CD4-positive, alpha-beta T cell (primary cell): ENCODE results near the gene SLC7A5. TPM values are rescaled to one million over a fixed set of nuclear protein-coding genes. Genes with fewer than 3 reads are reported as not detected.
"Not testable (repeated sequence)": the region's sequence is repeated elsewhere in the genome, so short reads cannot be mapped to it uniquely, and the experiment has no call there.

Experiments used
- ATAC-seq: fragments of 200-7000 bp; cut with Tn5 transposase; one replicate; pipeline ENCODE4 v1.10.0; 2022; ENCODE audit warnings: mild to moderate bottlenecking; ENCODE audit not compliant: poor library complexity
- CTCF ChIA-PET: fragments of 350-600 bp; sonication (Branson Sonifier 250); formaldehyde crosslinking; loops from one replicate; lab custom pipeline; 2021; ENCODE audit warnings: antibody characterized with exemption, inconsistent platforms; lab: Charles Lee
- POLR2A ChIA-PET: fragments of 350-600 bp; sonication (Branson Sonifier 250); formaldehyde crosslinking; loops from one replicate; lab custom pipeline; 2021; ENCODE audit warnings: antibody characterized with exemption, inconsistent platforms; lab: Charles Lee
- DNase-seq, 14 experiments: peaks; one replicate each; pipeline ENCODE4 v3.0.0-alpha.2; 2013 to 2020; ENCODE audit warnings: mixed read lengths in 2 of 14
- H3K27ac ChIP-seq, 2 donors: one replicate each; pipeline versions ENCODE4 v1.5.1 to v1.7.0; 2013; ENCODE audit warnings: low read length in 2 of 2, low read depth in 1 of 2, mild to moderate bottlenecking in 1 of 2
- H3K27me3 ChIP-seq, 2 experiments: 1 replicate in 1 of 2; 2 replicates in 1 of 2; pipeline versions ENCODE4 v1.6.1 to v1.7.0; 2013; ENCODE audit warnings: low read length in 2 of 2, control low read depth in 1 of 2, mild to moderate bottlenecking in 1 of 2, moderate library complexity in 1 of 2; ENCODE audit not compliant: insufficient read depth in 2 of 2, control insufficient read depth in 1 of 2
- H3K36me3 ChIP-seq: one replicate; pipeline ENCODE4 v1.6.1; 2013; ENCODE audit warnings: low read length, control low read depth; ENCODE audit not compliant: insufficient read depth
- H3K4me1 ChIP-seq: one replicate; pipeline ENCODE4 v1.6.1; 2013; ENCODE audit warnings: low read length, control low read depth; ENCODE audit not compliant: insufficient read depth
- H3K4me3 ChIP-seq: one replicate; pipeline ENCODE4 v1.5.1; 2013; ENCODE audit warnings: mild to moderate bottlenecking, low read length, moderate library complexity
- H3K9me3 ChIP-seq, 2 experiments: 1 replicate in 1 of 2; 2 replicates in 1 of 2; pipeline versions ENCODE4 v1.6.1 to v1.7.0; 2013; ENCODE audit warnings: low read length in 2 of 2, mild to moderate bottlenecking in 2 of 2, control low read depth in 1 of 2, moderate library complexity in 1 of 2; ENCODE audit not compliant: control insufficient read depth in 1 of 2, insufficient read depth in 1 of 2
- H3K27ac Mint-ChIP-seq: one replicate; pipeline ENCODE4 v1.8.0; 2020; ENCODE audit warnings: mixed read lengths
- H3K27me3 Mint-ChIP-seq: one replicate; pipeline ENCODE4 v1.8.0; 2021; ENCODE audit warnings: mixed read lengths
- H3K36me3 Mint-ChIP-seq: one replicate; pipeline ENCODE4 v1.8.0; 2021; ENCODE audit warnings: low read depth, mixed read lengths
- H3K4me1 Mint-ChIP-seq: one replicate; pipeline ENCODE4 v1.8.0; 2021; ENCODE audit warnings: low read depth, mixed read lengths
- H3K4me3 Mint-ChIP-seq: one replicate; pipeline ENCODE4 v1.8.0; 2020; ENCODE audit warnings: mild to moderate bottlenecking, mixed read lengths
- H3K9me3 Mint-ChIP-seq: one replicate; pipeline ENCODE4 v1.8.0; 2020; ENCODE audit warnings: mixed read lengths
- CTCF ChIP-seq: fragments of 200-600 bp; IDR thresholded peaks from one replicate; pipeline ENCODE4 v1.8.0; 2022; ENCODE audit warnings: antibody characterized with exemption, mild to moderate bottlenecking
- intact Hi-C, 2 experiments: fragments of 100-400 bp; cut with DNase I in 1 of 2; cut with micrococcal nuclease in 1 of 2; formaldehyde crosslinking; loops; one replicate each; pipeline versions ENCODE4 v1.15.1 to v1.9.0; 2023 to 2025; cut with DNase I, micrococcal nuclease
- total RNA-seq, 174 experiments: library from RNA in 2 of 174; stranded (reverse) in 2 of 174; gene quantifications; one replicate each; pipeline ENCODE4 v1.2.3 and lab custom pipeline; 2021 to 2026

Gene SLC7A5
- total RNA-seq, 2 experiments from 2014 or later, result 80.3 to 85.3 TPM

GRCh38 chr16:87819282-87819681 lies 50.0 kb downstream of the SLC7A5 start:
- CTCF ChIA-PET, result interaction anchor here (1.6 kb wide), 1 partner anchor 40 kb away, joined by 4 read pairs; no protein-coding TSS in a partner anchor
- Histone ChIP-seq H3K36me3 (no peaks in the 10 kb centered on the region), H3K27me3 (no peaks in the 10 kb centered on the region), H3K27ac (no peak overlapping the region), H3K4me3 (no peak overlapping the region), H3K9me3 (peaks cover 18 to 34% of the 10 kb centered on the region in 2 experiments), H3K4me1 (peaks cover 7% of the 10 kb centered on the region)
- no peaks in the 10 kb centered on the region for H3K27me3 Mint-ChIP-seq
- intact Hi-C loops, result no loop called here
- DNase-seq (no peak), ATAC-seq (no peak)
- no peak overlapping the region for H3K4me3 Mint-ChIP-seq
- peaks cover 4% of the 10 kb centered on the region for H3K4me1 Mint-ChIP-seq
- H3K36me3 Mint-ChIP-seq, result no peaks in the 10 kb centered on the region
- TF ChIP-seq CTCF, result no peak
- H3K27ac Mint-ChIP-seq, result no peak overlapping the region
- POLR2A ChIA-PET, result no interaction called here
- H3K9me3 Mint-ChIP-seq, result no peaks in the 10 kb centered on the region

- Mint-ChIP-seq H3K9me3 (no peaks in the 10 kb centered on the region), H3K27me3 (no peaks in the 10 kb centered on the region), H3K36me3 (no peaks in the 10 kb centered on the region), H3K4me3 (no peak overlapping the region), H3K4me1 (peaks cover 4% of the 10 kb centered on the region), H3K27ac (no peak overlapping the region)
- peaks cover 18 to 34% of the 10 kb centered on the region in 2 experiments for H3K9me3 ChIP-seq
- POLR2A ChIA-PET, result no interaction called here
- no peak for TF ChIP-seq CTCF
- intact Hi-C loops, result no loop called here
- no peaks in the 10 kb centered on the region for H3K27me3 ChIP-seq
- H3K4me3 ChIP-seq, result no peak overlapping the region
- no peak for ATAC-seq
- H3K36me3 ChIP-seq, result no peaks in the 10 kb centered on the region
- peaks cover 7% of the 10 kb centered on the region for H3K4me1 ChIP-seq
- no peak overlapping the region for H3K27ac ChIP-seq
- peak in 1 of 14 experiments; percentile 2 for DNase-seq
- CTCF ChIA-PET, result interaction anchor here (1.6 kb wide), 1 partner anchor 40 kb away, joined by 4 read pairs; no protein-coding TSS in a partner anchor
Observed at GRCh38 chr16:87818533-87819161, 50.7 kb downstream of the SLC7A5 start.

- no peaks in the 10 kb centered on the region for H3K9me3 Mint-ChIP-seq
- DNase-seq, result no peak
- no peak overlapping the region for H3K27ac ChIP-seq
- no peak overlapping the region for H3K4me3 ChIP-seq
- ATAC-seq, result no peak
- no peak overlapping the region for H3K27ac Mint-ChIP-seq
- H3K4me3 Mint-ChIP-seq, result no peak overlapping the region
- H3K36me3 ChIP-seq, result no peaks in the 10 kb centered on the region
- H3K36me3 Mint-ChIP-seq, result no peaks in the 10 kb centered on the region
- intact Hi-C loops, result no loop called here
- POLR2A ChIA-PET, result no interaction called here
- H3K4me1 ChIP-seq, result peaks cover 7% of the 10 kb centered on the region
- no peak for TF ChIP-seq CTCF
- H3K9me3 ChIP-seq, result peaks cover 18 to 34% of the 10 kb centered on the region in 2 experiments
- CTCF ChIA-PET, result no interaction called here
- no peaks in the 10 kb centered on the region for H3K27me3 ChIP-seq
- H3K27me3 Mint-ChIP-seq, result no peaks in the 10 kb centered on the region
- H3K4me1 Mint-ChIP-seq, result peaks cover 4% of the 10 kb centered on the region
Observed at GRCh38 chr16:87817910-87818309, 51.4 kb downstream of the SLC7A5 start.

- H3K4me1 ChIP-seq, ATAC-seq, DNase-seq, H3K27ac ChIP-seq, H3K27me3 ChIP-seq, H3K27ac Mint-ChIP-seq, intact Hi-C loops, H3K27me3 Mint-ChIP-seq, POLR2A ChIA-PET, H3K4me3 Mint-ChIP-seq, H3K36me3 Mint-ChIP-seq, H3K36me3 ChIP-seq, H3K4me3 ChIP-seq, CTCF ChIA-PET, H3K4me1 Mint-ChIP-seq, H3K9me3 Mint-ChIP-seq: not testable (repeated sequence)
- H3K9me3 ChIP-seq, result peaks cover 18 to 34% of the 10 kb centered on the region in 2 experiments
Observed at GRCh38 chr16:87817370-87817769, 51.9 kb downstream of the SLC7A5 start.
